Mesenteric fat pad (tissue), 1 donor: ENCODE measurements around the gene ALG10B. TPM values are rescaled to one million over a fixed set of nuclear protein-coding genes. Genes with fewer than 3 reads are reported as not detected.

Experiments used
- DNase-seq: peaks from one replicate; pipeline ENCODE4 v3.0.0-alpha.2; 2020; ENCODE audit warnings: low spot score
- total RNA-seq: library from RNA; stranded (reverse); fragmentation: NEBNext Ultra II Directional; extraction: Animal tissue kit (Norgen Biotek cat#: 25700); gene quantifications from one replicate; pipeline ENCODE4 v1.2.1, GENCODE V29; 2021
- donor health status: DM: yes; HTN: yes; CAD: no.

Gene ALG10B
- total RNA-seq, 1 donor from 2014 or later = 4.6 TPM

DNA sequence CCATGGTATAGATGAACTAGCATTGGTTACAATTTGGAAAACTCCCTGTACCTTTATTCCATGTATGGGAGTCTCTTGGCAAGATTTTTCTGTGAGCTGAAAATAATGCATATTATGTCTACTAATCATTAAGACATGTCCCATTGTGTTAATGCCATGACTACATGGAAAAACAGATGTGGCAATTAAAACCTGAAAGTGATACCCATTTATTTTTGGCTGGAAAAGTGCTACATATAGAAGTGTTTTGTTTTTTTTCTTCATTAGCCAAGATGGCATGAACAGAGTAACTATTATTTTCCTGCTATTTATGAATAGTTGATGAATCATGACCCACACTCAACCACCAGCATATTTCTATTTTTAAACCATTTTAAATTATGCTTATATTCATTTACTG lies 58.2 kb downstream of the ALG10B start:
- DNase-seq = no peak
